GM19099 (cell line): Measurements from ENCODE around the gene PAX2.

Experiments
- POLR2A ChIP-seq: IDR thresholded peaks from 3 replicates; pipeline ENCODE4 v1.6.1; 2011; ENCODE audit warnings: low read depth; ENCODE audit not compliant: insufficient read length; ENCODE audit errors: extremely low read depth

The PAX2 gene

GRCh38 chr10:100731407-100732240 is 13.8 kb upstream of the PAX2 start:
- TF ChIP-seq POLR2A: no peak

DNA sequence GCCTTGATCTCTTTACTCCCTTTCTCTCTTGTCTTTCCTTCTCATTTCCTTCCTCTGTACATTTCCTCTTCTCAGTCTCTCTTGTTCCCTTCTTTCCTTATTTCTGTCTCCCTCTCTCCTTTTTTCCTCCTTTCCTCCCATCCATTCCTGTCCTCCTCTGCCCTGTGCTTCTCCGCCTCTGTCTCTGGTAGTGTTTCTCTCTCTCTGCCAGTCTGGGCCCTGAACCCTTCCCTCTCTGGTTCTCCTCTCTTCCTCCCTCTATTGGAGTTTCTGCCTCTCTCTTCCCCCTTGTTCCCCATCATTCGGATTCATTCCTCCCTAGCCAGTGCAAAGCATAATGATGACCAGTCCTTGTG is 13.2 kb upstream of the PAX2 start:
- no peak for TF ChIP-seq POLR2A

GRCh38 chr10:100733329-100733728 is 12.1 kb upstream of the PAX2 start:
- no peak for TF ChIP-seq POLR2A

- no peak for TF ChIP-seq POLR2A
These were observed 10.9 kb upstream of the PAX2 start for GRCh38 chr10:100734295-100735086.

- no peak for TF ChIP-seq POLR2A
These were observed 10.4 kb upstream of the PAX2 start for GRCh38 chr10:100735087-100735336.

DNA sequence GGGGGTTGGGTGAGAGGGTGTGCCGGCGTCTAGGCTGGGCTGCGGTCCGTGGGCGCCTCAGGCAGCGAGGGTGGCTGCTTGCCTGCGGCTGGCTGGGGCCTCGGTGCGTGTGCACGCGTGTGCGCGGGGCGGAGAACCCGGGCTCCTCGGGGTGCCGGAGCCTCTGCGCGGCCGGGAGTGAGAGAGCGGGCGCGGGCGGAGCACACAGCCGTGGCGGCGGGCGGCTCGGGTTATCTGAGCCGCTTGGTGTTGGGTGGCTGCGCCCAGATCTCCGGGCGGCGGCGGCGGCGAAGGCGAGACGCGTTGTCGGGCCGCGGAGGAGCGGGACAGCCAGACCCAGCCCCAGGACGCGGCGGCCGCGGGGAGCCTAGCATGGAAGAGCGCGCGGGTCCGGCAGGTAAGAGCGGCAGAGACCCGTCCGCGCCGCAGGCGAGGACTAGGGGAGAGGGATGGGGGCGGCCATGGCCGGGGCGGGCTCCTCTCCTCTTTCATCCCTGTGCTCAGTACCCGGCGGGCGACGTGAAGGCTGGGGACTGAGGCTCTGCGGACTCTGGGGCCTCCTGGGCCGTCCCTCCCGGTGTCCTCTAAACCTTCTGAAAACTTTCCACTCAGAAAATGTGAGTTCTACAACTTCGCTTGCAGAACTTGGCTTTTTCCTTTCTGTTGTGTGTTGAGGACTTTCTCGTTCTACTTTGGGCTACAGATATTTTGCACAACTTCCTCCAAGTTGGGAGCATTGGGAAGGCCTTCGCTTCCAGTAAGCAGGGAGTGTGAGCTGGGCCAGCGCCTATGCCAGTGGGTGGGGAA is 9.8 kb upstream of the PAX2 start:
- no peak for TF ChIP-seq POLR2A

GRCh38 chr10:100736144-100736808 is 9.1 kb upstream of the PAX2 start:
- TF ChIP-seq POLR2A: no peak

DNA sequence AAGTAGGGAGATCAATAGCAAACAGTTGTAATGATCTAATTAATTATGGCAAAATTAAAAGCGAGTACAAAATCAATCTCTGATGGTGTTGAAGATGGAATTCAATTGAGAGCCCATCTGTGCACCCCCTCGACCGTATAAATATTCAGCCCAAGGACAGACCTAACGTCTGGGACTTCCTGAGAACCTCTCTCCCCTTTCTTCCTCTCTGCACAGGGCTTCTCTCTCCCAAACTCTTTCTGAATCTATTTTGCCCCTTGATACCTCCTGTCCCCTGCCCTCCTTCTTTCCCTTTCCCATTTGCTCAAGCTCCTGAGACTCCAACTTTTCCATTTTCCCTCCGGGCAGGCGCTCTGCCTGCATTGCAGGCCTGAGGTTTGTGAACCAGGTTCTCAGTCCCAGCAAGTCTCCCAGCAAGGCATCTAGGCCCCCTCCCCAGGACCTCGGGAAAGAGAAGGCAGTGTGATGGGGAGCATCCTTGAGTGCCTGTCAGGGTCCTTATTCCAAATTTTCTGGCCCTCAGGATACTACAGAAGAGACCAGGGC is 8.5 kb upstream of the PAX2 start:
- no peak for TF ChIP-seq POLR2A

- TF ChIP-seq POLR2A: no peak
These were observed 7.9 kb upstream of the PAX2 start for GRCh38 chr10:100737355-100738054.

- no peak for TF ChIP-seq POLR2A
These were observed 7.1 kb upstream of the PAX2 start for GRCh38 chr10:100738055-100738827.

DNA sequence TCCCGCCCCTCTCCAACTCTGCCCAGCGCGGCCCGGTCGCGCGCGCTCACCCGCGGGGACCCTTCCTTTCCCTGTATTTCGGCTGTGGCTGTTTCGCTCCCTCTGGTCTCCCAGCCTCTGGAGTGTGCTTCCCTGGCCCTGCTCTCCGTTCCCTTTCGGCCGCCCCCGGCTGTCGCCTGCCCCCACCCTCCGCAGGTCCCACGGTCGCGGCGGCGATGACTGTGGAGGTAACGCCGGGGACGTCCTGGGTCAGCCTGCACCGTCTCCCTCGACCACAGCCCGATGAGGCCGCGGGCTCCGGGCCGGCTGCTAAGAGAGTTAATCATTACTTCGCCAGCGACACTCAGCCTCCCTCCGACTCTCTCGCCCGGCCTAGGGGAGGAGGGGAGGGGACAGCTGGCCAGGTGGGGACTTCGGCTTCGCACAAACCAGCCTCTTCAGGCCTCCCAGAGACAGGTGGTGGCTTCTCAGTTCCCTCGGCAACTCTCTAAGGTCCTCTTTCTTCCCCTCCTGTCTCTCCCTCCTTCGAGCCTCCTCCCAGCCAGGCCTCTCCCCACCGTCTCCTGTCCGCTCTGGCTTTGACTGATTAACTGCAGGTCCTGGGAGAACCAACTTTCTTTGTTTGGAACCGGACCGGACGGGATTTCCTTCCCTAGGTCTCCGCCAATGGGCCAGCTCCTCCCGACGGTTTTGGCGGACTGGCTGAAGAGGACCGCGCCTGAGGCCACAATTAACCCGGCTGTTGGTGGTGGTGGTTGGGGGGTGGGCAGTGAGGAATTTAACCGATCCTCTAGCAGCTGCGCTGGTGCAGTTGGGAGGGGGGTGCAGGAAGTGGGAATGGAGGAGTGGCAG is 5.6 kb upstream of the PAX2 start:
- no peak for TF ChIP-seq POLR2A

DNA sequence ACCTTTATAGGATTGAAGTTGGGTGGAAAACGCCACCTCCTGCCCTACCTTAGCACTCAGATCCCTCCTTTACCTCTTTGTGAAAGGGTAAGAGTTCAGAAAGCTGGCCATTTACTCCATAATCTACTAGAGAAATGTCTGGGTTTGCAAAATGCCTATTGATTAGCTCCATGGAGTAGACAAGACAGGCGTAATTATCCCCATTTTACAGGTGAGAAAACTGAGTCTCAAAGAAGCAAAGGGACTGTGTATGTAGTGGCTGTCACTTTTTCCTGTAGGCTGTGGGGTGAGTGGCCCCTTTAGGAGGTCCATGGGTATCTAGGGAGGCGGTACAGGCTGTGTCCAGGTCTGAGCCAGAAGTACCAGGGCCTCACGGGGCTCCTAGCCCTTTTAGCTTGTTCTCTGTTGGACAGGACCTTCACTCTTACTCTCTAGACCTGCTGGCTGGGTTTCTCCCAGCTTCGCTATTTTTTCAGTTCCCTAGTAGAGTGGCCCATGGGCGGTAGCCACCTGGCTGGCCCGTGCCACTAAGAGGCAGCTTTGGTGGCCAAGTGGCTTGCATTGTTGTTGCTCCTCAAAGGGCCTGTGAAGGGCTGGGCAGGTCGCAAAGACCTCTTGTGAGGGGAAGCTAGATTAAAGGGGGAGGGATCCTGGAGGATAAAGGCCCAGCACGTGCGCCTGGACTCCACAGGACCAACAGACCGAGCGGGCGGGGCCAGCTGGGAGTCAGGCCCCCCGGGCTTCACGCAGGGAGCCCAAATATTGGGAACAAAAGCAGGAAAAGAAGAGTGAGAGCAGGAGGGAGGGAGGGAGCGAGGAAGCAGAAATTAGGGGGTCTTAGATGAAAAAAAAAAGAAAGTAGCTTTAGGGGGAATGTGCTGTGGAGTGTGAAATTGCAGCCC is 4.7 kb upstream of the PAX2 start:
- TF ChIP-seq POLR2A: no peak
